NOMO-1 treated with DMSO at 0.1 percent for 48 hours (cell line): ENCODE results near the gene CNTLN.
"Not testable (repeated sequence)": the region's sequence is repeated elsewhere in the genome, so short reads cannot be mapped to it uniquely, and the experiment has no call there.

ENCODE experiments used
- DNase-seq: peaks from one replicate; lab custom pipeline; 2025; ENCODE audit not compliant: unreplicated experiment; lab: John Stamatoyannopoulos, UW

Gene CNTLN

GRCh38 chr9:17294822-17295624 lies 160.2 kb downstream of the CNTLN start:
- no peak for DNase-seq

- no peak for DNase-seq
Measured at GRCh38 chr9:17315341-17315740, 180.5 kb downstream of the CNTLN start.

- DNase-seq, result no peak
Measured at GRCh38 chr9:17318821-17319320, 184.0 kb downstream of the CNTLN start.

GRCh38 chr9:17319864-17320263 lies 185.0 kb downstream of the CNTLN start:
- no peak for DNase-seq

- DNase-seq, result no peak
Measured at GRCh38 chr9:17322882-17323864, 188.3 kb downstream of the CNTLN start.

GRCh38 chr9:17328331-17328730 lies 193.5 kb downstream of the CNTLN start:
- DNase-seq, result no peak

GRCh38 chr9:17330097-17330496 lies 195.3 kb downstream of the CNTLN start:
- no peak for DNase-seq

- no peak for DNase-seq
Measured at GRCh38 chr9:17332115-17332514, 197.3 kb downstream of the CNTLN start.

- DNase-seq, result no peak
Measured at GRCh38 chr9:17339156-17339555, 204.3 kb downstream of the CNTLN start.

- DNase-seq, result no peak
Measured at GRCh38 chr9:17342696-17343095, 207.9 kb downstream of the CNTLN start.

- DNase-seq, result no peak
Measured at GRCh38 chr9:17349831-17350230, 215.0 kb downstream of the CNTLN start.

- DNase-seq, result not testable (repeated sequence)
Measured at GRCh38 chr9:17354006-17354405, 219.2 kb downstream of the CNTLN start.

GRCh38 chr9:17361378-17361777 lies 226.5 kb downstream of the CNTLN start:
- DNase-seq, result no peak

- no peak for DNase-seq
Measured at GRCh38 chr9:17367035-17367434, 232.2 kb downstream of the CNTLN start.

- no peak for DNase-seq
Measured at GRCh38 chr9:17380126-17380861, 245.5 kb downstream of the CNTLN start.

GRCh38 chr9:17387565-17387964 lies 252.7 kb downstream of the CNTLN start:
- no peak for DNase-seq

GRCh38 chr9:17389026-17389425 lies 254.2 kb downstream of the CNTLN start:
- no peak for DNase-seq

GRCh38 chr9:17394881-17395510 lies 260.2 kb downstream of the CNTLN start:
- no peak for DNase-seq

GRCh38 chr9:17397166-17397728 lies 262.4 kb downstream of the CNTLN start:
- DNase-seq, result not testable (repeated sequence)

- no peak for DNase-seq
Measured at GRCh38 chr9:17398350-17398749, 263.5 kb downstream of the CNTLN start.
